Memory B cell (primary cell): Measurements from ENCODE around the gene SOX6.

Source experiments
- ATAC-seq: fragments of 150-1000 bp; cut with Tn5 transposase; 2 replicates; pipeline ENCODE4 v1.10.0; 2021; ENCODE audit warnings: low read depth, mild to moderate bottlenecking, moderate library complexity
- DNase-seq, 2 donors: peaks; one replicate each; pipeline ENCODE4 v3.0.0; 2022; ENCODE audit warnings: low spot score in 2 of 2
- H3K27ac Mint-ChIP-seq: one replicate; pipeline ENCODE4 v1.8.0; 2022; ENCODE audit warnings: mild to moderate bottlenecking, moderate library complexity, mixed read lengths
- H3K27me3 Mint-ChIP-seq: one replicate; pipeline ENCODE4 v1.8.0; 2022; ENCODE audit warnings: mixed read lengths
- H3K36me3 Mint-ChIP-seq: one replicate; pipeline ENCODE4 v1.8.0; 2022; ENCODE audit warnings: mild to moderate bottlenecking, mixed read lengths
- H3K4me1 Mint-ChIP-seq: one replicate; pipeline ENCODE4 v1.8.0; 2022; ENCODE audit warnings: mixed read lengths
- H3K4me3 Mint-ChIP-seq: one replicate; pipeline ENCODE4 v1.8.0; 2022; ENCODE audit warnings: mild to moderate bottlenecking, moderate library complexity, mixed read lengths
- H3K9me3 Mint-ChIP-seq: one replicate; pipeline ENCODE4 v1.8.0; 2022; ENCODE audit warnings: mixed read lengths

Gene SOX6

GRCh38 chr11:15958910-15959309 is 397.4 kb downstream of the SOX6 start:
- no peak overlapping the region for H3K4me3 Mint-ChIP-seq
- H3K4me1 Mint-ChIP-seq: no peaks in the 10 kb centered on the region
- no peak overlapping the region for H3K27ac Mint-ChIP-seq
- H3K27me3 Mint-ChIP-seq: peaks cover 1% of the 10 kb centered on the region
- no peaks in the 10 kb centered on the region for H3K36me3 Mint-ChIP-seq
- ATAC-seq (no peak), DNase-seq (no peak)
- H3K9me3 Mint-ChIP-seq: peaks cover 5% of the 10 kb centered on the region

- H3K4me3 Mint-ChIP-seq: no peak overlapping the region
- DNase-seq (no peak), ATAC-seq (no peak)
- H3K27ac Mint-ChIP-seq: no peak overlapping the region
- H3K36me3 Mint-ChIP-seq: no peaks in the 10 kb centered on the region
- H3K27me3 Mint-ChIP-seq: no peaks in the 10 kb centered on the region
- H3K4me1 Mint-ChIP-seq: no peaks in the 10 kb centered on the region
- peaks cover 7% of the 10 kb centered on the region for H3K9me3 Mint-ChIP-seq
These were observed 399.1 kb downstream of the SOX6 start for GRCh38 chr11:15957234-15957633.

- ATAC-seq: no peak
- H3K36me3 Mint-ChIP-seq: no peaks in the 10 kb centered on the region
- no peak overlapping the region for H3K27ac Mint-ChIP-seq
- H3K4me1 Mint-ChIP-seq: no peaks in the 10 kb centered on the region
- peaks cover 8% of the 10 kb centered on the region for H3K9me3 Mint-ChIP-seq
- no peaks in the 10 kb centered on the region for H3K27me3 Mint-ChIP-seq
- no peak for DNase-seq
- no peak overlapping the region for H3K4me3 Mint-ChIP-seq
These were observed 400.0 kb downstream of the SOX6 start for GRCh38 chr11:15956302-15956701.

DNA sequence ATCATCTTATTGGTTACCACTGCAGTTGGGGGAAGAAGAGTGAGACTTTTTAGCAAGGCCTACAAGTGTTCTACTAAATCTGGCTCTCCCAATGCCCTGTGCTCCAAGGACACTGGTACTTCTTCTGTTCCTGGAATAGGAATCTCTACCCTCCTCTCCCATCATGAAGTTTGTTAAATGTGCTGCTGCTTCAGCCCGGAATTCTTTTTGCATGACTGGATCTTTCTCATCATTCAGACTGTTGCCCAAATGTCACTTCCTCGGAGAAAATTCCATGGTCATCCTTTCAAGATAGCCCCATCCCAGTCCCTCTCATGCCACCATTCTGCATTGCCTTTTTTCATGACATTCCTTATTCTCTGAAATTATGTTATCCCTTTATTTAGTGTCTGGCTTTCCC is 400.8 kb downstream of the SOX6 start:
- H3K4me3 Mint-ChIP-seq: no peak overlapping the region

GRCh38 chr11:15947681-15948648 is 408.4 kb downstream of the SOX6 start:
- Mint-ChIP-seq H3K27ac (no peak overlapping the region), H3K9me3 (peaks cover 10% of the 10 kb centered on the region), H3K4me3 (no peak overlapping the region), H3K4me1 (no peaks in the 10 kb centered on the region), H3K36me3 (no peaks in the 10 kb centered on the region), H3K27me3 (no peaks in the 10 kb centered on the region)
- DNase-seq: no peak
- no peak for ATAC-seq

More for the DNA sequence above, 400.8 kb downstream of the SOX6 start:
- DNase-seq (no peak), ATAC-seq (no peak)
- Mint-ChIP-seq H3K27me3 (no peaks in the 10 kb centered on the region), H3K27ac (no peak overlapping the region), H3K4me1 (no peaks in the 10 kb centered on the region), H3K9me3 (peaks cover 8% of the 10 kb centered on the region), H3K36me3 (no peaks in the 10 kb centered on the region)

DNA sequence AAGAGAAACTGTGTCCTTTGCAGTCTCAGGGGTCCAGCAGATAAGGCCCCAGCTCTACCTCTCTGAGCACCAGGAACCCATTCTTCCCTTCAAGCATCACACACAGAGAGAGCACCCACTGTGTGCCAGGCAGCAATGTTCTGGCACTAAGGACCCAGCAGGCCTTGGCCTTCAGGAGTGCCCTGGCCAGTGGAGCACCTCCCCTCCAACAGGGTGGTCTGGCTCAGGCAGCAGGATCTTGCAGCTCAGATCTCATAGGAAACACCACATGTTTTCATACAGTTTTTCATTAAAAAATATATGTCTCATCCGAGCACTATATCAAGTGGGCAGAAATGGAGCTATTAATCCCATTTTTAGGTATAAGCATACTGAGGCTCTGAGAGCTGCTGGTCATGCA is 410.6 kb downstream of the SOX6 start:
- Mint-ChIP-seq H3K9me3 (peaks cover 8% of the 10 kb centered on the region), H3K27ac (no peak overlapping the region), H3K4me1 (no peaks in the 10 kb centered on the region)

GRCh38 chr11:15944460-15944859 is 411.9 kb downstream of the SOX6 start:
- Mint-ChIP-seq H3K27ac (no peak overlapping the region), H3K9me3 (peaks cover 8% of the 10 kb centered on the region), H3K4me3 (no peak overlapping the region), H3K27me3 (no peaks in the 10 kb centered on the region), H3K36me3 (no peaks in the 10 kb centered on the region), H3K4me1 (no peaks in the 10 kb centered on the region)
- ATAC-seq (no peak), DNase-seq (no peak)

More for the DNA sequence above, 410.6 kb downstream of the SOX6 start:
- no peaks in the 10 kb centered on the region for H3K36me3 Mint-ChIP-seq
- no peaks in the 10 kb centered on the region for H3K27me3 Mint-ChIP-seq
- ATAC-seq (no peak), DNase-seq (no peak)
- no peak overlapping the region for H3K4me3 Mint-ChIP-seq

- no peak overlapping the region for H3K4me3 Mint-ChIP-seq
- no peak for DNase-seq
- no peaks in the 10 kb centered on the region for H3K36me3 Mint-ChIP-seq
- no peaks in the 10 kb centered on the region for H3K27me3 Mint-ChIP-seq
- no peak for ATAC-seq
- peaks cover 8% of the 10 kb centered on the region for H3K9me3 Mint-ChIP-seq
- H3K27ac Mint-ChIP-seq: no peak overlapping the region
- H3K4me1 Mint-ChIP-seq: no peaks in the 10 kb centered on the region
These were observed 412.7 kb downstream of the SOX6 start for GRCh38 chr11:15943418-15944197.

DNA sequence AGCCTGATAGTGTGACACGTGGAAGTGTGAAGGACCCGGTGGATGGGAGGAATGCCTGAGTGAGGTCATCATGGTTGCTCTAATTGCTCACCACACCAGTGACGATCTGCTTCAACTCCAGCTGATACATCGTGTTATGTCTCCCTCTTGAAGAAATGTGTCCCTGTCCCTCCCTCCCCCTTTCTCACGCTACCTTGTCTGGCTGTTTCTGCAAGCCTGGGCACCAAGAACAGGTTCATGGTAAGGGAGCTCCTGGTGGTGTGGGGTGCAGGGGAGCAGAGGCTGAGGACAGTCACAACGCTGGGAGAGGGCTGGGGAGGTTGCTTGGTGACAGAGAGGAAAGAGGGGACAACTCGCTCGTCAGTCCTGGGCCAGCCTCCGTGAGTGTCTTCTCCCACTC is 413.4 kb downstream of the SOX6 start:
- DNase-seq: no peak
- H3K9me3 Mint-ChIP-seq: peaks cover 8% of the 10 kb centered on the region
- H3K4me3 Mint-ChIP-seq: no peak overlapping the region
- no peaks in the 10 kb centered on the region for H3K4me1 Mint-ChIP-seq
- no peak for ATAC-seq
- H3K27me3 Mint-ChIP-seq: no peaks in the 10 kb centered on the region
- H3K27ac Mint-ChIP-seq: no peak overlapping the region
- no peaks in the 10 kb centered on the region for H3K36me3 Mint-ChIP-seq

DNA sequence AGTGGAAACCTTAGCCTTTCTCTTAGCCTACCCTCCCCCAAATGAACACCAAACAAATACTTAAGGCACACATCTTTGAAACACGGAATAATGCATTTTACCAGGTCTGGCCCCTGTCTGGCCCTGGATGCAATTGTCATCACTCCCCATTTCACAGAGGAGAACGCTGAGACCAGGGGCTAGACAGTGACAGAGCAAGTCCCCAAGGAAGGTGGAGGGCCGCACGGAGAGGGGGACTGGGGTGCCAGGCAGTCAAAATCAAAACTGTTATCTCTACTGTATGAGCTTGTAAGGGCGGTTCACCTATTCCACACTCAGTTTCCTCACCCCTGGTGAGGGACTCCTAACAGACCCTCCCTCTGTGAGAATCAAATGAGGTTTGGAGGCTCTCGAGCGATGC is 414.2 kb downstream of the SOX6 start:
- Mint-ChIP-seq H3K27me3 (no peaks in the 10 kb centered on the region), H3K4me3 (no peak overlapping the region), H3K4me1 (no peaks in the 10 kb centered on the region), H3K36me3 (no peaks in the 10 kb centered on the region), H3K9me3 (peaks cover 3% of the 10 kb centered on the region), H3K27ac (no peak overlapping the region)
- ATAC-seq (no peak), DNase-seq (no peak)

GRCh38 chr11:15941206-15941770 is 415.1 kb downstream of the SOX6 start:
- Mint-ChIP-seq H3K27me3 (no peaks in the 10 kb centered on the region), H3K9me3 (no peaks in the 10 kb centered on the region), H3K4me1 (no peaks in the 10 kb centered on the region), H3K4me3 (no peak overlapping the region), H3K36me3 (no peaks in the 10 kb centered on the region), H3K27ac (no peak overlapping the region)
- DNase-seq (no peak), ATAC-seq (no peak)

GRCh38 chr11:15940462-15941205 is 415.7 kb downstream of the SOX6 start:
- H3K4me3 Mint-ChIP-seq: no peak overlapping the region
- H3K4me1 Mint-ChIP-seq: no peaks in the 10 kb centered on the region

DNA sequence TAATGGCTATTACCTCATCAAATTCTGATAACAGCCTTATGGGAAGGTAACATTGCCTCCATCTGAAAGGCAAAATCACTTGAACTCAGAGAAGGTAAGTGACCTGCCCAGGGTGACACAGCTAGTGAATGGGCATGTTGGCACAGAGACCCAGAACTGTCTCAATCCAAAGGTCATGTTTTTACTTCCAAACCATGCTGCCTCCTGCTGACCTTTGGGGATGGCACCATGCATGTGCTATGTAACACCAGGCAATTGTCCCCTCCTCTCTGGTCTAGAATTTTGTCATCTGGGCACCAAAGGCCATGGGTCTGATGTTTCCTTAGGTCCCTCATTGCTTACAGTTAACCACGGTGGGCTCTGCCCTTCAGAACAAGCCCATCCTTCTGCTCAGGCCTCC is 417.4 kb downstream of the SOX6 start:
- Mint-ChIP-seq H3K9me3 (no peaks in the 10 kb centered on the region), H3K27me3 (no peaks in the 10 kb centered on the region)
- no peak for ATAC-seq

More at GRCh38 chr11:15940462-15941205, 415.7 kb downstream of the SOX6 start:
- DNase-seq: no peak
- H3K27me3 Mint-ChIP-seq: no peaks in the 10 kb centered on the region
- no peaks in the 10 kb centered on the region for H3K36me3 Mint-ChIP-seq
- ATAC-seq: no peak
- H3K27ac Mint-ChIP-seq: no peak overlapping the region
- H3K9me3 Mint-ChIP-seq: no peaks in the 10 kb centered on the region

More for the DNA sequence above, 417.4 kb downstream of the SOX6 start:
- H3K4me1 Mint-ChIP-seq: no peaks in the 10 kb centered on the region
- DNase-seq: no peak
- no peaks in the 10 kb centered on the region for H3K36me3 Mint-ChIP-seq
- no peak overlapping the region for H3K4me3 Mint-ChIP-seq
- H3K27ac Mint-ChIP-seq: no peak overlapping the region
